GM18517 (cell line): ENCODE results near the gene MCF2L.

Experiments
- ATAC-seq: cut with Tn5 transposase; IDR thresholded peaks from one replicate; pipeline ENCODE4 v1.9.1; 2021; ENCODE audit warnings: mild to moderate bottlenecking, moderate library complexity; ENCODE audit not compliant: unreplicated experiment

Gene MCF2L

GRCh38 chr13:113117911-113118260, 148.9 kb downstream of the MCF2L start:
- ATAC-seq = no peak

DNA sequence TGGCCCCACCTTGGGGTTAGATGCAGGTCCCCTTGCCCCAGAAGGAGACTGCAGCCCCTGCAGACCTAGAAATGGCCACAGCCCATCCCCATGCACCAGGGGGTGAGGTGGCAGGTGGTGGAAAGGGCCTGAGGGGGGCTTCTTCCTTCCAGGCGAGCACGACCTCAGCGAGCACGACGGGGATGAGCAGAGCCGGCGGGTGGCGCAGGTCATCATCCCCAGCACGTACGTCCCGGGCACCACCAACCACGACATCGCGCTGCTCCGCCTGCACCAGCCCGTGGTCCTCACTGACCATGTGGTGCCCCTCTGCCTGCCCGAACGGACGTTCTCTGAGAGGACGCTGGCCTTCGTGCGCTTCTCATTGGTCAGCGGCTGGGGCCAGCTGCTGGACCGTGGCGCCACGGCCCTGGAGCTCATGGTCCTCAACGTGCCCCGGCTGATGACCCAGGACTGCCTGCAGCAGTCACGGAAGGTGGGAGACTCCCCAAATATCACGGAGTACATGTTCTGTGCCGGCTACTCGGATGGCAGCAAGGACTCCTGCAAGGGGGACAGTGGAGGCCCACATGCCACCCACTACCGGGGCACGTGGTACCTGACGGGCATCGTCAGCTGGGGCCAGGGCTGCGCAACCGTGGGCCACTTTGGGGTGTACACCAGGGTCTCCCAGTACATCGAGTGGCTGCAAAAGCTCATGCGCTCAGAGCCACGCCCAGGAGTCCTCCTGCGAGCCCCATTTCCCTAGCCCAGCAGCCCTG, 149.4 kb downstream of the MCF2L start:
- ATAC-seq = no peak

DNA sequence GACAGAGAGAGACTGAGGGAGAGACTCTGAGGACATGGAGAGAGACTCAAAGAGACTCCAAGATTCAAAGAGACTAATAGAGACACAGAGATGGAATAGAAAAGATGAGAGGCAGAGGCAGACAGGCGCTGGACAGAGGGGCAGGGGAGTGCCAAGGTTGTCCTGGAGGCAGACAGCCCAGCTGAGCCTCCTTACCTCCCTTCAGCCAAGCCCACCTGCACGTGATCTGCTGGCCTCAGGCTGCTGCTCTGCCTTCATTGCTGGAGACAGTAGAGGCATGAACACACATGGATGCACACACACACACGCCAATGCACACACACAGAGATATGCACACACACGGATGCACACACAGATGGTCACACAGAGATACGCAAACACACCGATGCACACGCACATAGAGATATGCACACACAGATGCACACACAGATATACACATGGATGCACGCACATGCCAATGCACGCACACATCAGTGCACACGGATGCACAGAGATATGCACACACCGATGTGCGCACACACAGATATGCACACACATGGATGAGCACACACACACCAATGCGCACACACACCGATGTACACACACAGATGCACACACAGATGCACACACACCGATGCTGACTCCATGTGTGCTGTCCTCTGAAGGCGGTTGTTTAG, 150.3 kb downstream of the MCF2L start:
- no peak for ATAC-seq

DNA sequence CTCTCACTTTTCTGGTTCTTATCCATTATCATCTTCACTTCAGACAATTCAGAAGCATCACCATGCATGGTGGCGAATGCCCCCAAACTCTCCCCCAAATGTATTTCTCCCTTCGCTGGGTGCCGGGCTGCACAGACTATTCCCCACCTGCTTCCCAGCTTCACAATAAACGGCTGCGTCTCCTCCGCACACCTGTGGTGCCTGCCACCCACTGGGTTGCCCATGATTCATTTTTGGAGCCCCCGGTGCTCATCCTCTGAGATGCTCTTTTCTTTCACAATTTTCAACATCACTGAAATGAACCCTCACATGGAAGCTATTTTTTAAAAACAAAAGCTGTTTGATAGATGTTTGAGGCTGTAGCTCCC, 150.8 kb downstream of the MCF2L start:
- no peak for ATAC-seq

GRCh38 chr13:113120300-113121182, 151.5 kb downstream of the MCF2L start:
- no peak for ATAC-seq

DNA sequence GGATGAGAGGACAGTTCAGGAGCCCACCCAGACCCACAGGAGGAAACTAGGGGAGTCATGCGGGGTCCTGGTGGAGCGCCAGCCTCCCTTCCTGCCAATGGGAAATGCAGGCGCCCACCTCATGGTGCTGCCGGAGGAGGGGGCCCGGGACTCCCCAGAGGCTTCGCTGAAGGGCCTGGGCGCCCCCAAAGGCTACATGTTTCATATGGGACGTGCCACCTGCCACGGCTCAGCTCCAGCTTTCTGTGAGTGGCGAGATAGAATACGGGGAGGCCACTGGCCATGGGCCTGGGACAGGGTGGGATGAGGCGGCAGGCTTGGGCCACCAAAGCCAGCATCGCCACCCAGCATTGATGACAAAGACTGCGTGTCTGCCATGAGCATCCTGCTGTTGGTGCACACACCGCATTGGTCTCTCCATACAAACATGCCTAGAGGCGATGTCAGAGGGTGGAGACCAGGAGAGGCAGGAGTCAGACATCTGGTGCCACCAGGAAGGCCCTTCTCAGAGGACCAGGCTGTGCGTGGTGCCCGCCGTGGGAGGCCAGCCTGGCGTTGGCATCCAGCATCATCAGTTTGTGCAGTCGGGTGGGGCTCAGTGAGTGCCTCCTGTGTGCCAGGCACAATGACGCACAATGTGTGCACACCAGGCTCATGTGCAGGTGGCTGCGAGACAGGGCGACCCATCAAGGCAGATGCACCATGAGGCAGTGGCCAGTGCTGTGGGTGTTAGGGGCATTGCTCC, 152.3 kb downstream of the MCF2L start:
- ATAC-seq = no peak

DNA sequence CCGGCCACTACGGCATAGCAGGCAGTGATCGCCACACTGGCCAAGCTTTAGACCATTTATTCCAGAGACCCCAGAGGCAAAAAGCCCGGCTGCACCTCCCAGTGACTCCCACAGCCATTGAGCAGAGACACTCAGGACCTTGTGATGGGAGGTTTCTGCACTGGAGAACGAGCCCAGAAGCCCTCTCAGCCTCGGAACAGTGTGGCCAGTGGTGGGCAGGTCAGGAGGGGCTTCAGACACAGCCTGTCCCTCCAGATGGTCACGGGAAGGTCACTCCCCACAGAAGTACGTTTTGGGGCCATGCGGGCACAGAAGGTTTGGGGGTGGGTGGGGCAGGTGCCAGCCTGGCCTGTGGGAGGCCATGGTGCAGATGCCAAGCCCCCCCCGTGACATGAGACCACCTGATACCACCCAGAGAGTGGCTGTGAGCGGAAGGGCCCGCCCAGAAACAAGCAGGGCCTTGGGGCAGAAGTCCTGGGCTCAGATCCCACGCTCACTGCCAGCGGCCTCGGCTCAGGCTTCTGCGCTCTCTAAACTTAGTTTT, 153.0 kb downstream of the MCF2L start:
- no peak for ATAC-seq

DNA sequence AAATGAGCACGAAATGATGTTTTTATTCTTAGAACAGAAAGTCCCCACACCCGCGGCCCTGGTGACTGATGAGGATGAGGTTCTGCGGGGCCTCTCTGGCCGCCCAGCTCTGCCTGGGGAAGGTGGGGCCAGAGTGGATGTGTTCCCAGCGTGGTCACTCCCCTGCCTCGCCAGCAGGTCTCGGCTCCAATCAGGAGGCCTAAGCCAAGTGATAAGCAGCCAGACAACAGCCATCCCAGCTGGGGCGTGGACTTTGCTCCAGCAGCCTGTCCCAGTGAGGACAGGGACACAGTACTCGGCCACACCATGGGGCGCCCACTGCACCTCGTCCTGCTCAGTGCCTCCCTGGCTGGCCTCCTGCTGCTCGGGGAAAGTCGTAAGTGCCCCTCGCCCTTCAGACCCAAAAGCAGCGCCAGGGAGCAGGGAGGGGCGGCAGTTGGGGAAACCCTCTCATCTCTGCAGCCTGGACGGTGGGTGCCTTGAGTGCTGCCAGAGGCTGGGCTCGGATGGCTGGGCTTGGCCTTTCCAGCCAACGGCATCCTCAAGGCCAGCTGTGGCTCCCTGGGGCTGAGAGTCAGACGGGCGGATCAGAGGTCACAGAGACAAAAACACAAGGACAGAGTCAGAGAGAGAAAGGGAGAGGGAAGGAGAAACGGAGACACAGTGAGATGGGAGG, 153.7 kb downstream of the MCF2L start, which contains the start of gene F10:
F10 (plus strand) TSS at position 250 of the 676 bp plus-strand sequence; CDS start at position 307, 57 bp downstream.
- ATAC-seq = no peak

DNA sequence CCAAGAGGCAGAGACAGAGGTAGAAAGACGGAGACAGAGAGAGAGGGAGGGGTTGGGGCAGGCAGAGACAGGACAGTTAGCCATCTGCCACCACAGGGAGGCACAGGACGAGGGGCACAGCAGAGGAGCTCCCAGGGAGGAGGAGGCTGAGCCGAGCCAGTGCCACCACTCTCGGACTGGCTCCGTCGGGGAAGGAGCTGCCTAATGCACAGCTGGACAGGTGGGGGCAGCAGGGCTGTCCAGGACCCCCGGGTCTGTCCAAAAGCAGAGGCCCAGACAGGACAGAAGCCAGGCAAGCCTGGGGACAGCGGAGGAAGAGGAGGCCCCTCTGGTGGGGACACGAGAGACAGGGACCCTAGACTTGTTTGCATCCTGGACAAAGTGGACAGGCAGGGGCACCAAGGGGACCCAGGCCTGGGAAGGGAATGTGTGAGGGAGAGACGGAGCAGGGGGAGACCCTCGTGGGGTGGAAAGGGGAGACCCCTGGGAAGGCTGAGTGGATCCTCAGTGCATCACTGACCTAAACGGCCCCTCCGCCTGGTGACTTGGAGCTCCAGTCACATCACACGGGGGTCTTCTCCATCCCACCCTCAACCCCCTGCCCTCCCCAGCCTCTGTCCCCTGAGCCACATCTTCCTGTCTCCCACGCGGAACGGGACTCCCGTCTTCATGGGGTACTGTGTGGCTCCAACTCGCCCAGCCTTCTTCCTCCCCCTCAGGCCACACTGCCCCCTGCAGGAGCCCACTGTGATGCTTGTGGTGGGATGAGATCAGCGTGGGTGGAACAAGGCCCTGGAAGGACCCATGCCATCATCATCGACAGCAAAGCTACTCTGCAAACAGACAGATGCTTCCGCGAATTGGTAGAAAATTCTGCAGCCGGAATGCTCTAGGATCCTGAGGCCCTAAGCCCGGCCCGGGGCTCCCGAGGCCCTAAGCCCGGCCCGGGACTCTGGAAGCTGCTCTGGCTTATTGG, 154.5 kb downstream of the MCF2L start:
- no peak for ATAC-seq

DNA sequence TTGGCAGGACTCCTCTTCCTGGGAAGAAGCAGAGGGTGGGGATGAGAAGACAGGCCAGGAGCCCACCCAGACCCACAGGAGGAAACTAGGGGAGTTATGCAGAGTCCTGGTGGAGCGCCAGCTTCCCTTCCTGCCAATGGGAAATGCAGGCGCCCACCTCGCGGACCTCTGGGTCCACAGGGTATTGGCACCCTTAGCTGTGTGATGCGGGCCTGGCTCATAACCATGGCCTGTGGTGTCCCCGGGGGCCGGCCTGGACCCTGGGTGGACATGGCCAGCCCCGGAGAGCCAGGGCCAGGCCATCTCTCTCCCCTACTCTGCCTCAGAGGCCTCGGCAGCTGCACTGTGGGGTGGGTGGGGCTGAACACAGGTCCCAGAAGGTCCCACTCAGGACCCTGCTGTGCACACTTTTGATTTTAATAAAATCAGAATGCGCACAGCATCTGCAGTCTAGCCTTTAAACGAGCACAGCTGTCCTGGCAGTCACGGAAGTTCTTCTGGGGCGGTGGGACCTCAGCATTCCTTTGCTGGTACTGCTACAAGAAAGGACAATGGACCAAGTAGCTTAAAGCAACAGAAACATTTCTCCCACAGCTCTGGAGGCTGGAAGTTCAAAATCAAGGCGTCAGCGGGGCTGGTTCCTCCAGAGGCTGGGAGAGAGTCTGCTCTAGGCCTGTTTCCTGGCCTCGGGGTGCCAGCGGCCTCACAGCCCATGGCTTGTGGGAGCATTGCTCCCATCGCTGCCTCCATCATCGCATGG, 155.4 kb downstream of the MCF2L start:
- no peak for ATAC-seq

- no peak for ATAC-seq
Measured at GRCh38 chr13:113125506-113126264, 156.7 kb downstream of the MCF2L start.

DNA sequence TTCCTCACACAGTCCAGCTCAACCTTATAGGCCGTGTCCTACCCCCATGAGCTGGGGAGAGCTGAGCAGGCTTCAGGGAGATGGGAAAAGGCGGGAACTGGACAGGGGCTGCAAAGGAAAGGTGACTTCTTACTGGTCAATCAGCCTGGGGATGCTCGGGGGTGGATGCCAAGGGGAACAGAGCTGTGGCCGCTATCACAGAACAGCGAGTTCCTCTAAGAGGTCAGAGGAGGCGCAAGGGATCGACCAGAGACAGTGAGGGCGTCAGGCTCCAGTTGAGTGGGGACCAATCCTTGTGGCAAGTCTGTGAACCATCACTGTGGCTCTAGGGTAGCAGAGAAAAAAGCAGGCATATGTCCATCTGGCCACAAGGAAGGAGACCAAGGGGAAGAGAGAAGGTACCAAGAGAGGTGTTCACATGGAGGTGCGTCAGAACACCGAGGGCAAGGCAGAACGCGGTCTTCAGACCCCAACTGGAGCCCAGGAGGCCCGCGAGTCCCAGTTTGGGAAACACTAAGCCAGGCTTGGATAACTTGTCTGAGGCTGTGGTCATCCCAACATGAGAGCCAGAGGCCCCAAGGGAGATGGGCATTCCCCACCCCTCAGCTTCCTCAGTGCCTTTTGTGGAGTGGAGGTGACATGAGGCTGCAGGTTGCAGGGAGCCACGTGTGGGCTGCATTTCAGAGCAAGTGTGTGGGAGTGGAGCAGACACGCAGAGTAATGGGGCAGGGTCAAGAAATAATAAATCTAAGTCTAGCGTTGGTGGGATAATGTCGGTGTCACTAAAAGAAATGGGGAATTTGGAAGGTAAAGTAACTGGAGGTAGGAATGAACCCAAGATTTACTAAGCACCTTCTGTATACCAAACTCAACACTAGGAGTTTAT, 157.5 kb downstream of the MCF2L start:
- no peak for ATAC-seq

GRCh38 chr13:113129480-113129879, 160.5 kb downstream of the MCF2L start:
- no peak for ATAC-seq

DNA sequence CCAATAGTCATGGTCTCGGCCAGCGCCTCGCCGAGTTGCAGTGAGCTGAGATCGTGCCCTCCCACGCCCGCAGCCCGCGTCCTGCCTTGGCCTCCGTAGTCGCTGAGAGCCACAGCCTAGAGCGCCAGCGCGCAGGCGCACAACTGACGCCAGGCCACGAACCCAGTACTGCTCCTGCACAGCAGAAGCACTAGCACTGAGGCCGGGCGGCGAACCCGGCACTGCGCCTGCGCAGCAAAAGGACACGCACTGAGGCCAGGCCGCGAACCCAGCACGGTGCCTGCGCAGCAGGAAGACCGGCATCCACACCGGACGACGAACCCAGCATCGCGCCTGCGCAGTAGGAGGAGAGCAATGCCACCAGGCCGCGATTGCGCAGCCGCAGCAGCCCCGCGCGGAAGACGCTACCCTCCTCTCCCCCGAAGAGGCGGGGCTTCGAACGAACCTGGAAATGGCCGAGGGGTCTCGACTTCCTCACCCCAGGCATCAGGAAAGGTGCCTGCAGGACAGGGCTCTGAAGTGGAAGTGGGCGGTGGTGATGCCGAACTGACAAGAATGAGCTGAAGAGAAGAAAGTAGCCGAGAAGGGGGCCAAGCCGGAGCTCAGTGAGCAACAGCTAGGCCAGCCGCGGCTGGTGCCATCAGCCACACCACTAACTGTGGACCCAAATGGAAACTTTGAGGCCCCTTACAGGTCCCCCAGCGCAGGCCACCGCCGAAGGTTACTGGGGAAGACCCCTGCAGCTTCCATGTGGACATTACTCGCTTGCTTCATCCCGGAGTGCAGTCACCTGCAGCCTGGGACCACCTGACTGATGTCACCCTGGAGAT, 161.1 kb downstream of the MCF2L start:
- no peak for ATAC-seq

DNA sequence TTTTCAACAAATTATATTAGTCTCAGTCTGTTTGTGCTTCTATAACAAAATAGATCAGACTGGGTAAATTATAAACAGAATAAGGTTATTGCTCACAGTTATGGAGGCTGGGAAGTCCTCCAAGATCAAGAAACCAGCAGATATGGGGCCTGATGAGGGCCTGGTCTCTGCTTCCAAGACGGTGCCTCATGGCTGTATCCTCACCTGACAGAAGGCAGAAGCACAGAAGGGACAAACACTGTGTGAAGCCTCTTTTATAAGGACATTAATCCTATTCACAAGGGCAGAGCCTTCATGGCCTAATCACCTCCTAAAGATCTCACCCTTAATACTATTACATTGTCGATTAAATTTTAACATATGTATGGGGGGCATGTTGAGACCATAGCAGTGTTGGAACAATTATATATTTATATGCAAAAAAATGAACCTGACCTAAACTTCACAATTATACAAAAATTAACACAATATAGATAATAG, 166.3 kb downstream of the MCF2L start:
- no peak for ATAC-seq
